IPS-18a (cell line): ENCODE results near the gene KIF3B.
"Not testable (repeated sequence)": the region's sequence is repeated elsewhere in the genome, so short reads cannot be mapped to it uniquely, and the experiment has no call there.

Experiments used
- H3K27ac ChIP-seq: one replicate; pipeline ENCODE4 v1.5.1; 2013; ENCODE audit warnings: low read length
- H3K27me3 ChIP-seq: one replicate; pipeline ENCODE4 v1.6.1; 2013; ENCODE audit warnings: mild to moderate bottlenecking, low read length; ENCODE audit not compliant: control insufficient read depth, insufficient read depth
- H3K36me3 ChIP-seq: one replicate; pipeline ENCODE4 v1.6.1; 2013; ENCODE audit warnings: low read depth, low read length; ENCODE audit not compliant: control insufficient read depth
- H3K4me1 ChIP-seq: one replicate; pipeline ENCODE4 v1.6.1; 2013; ENCODE audit warnings: low read depth, low read length; ENCODE audit not compliant: control insufficient read depth
- H3K4me3 ChIP-seq: one replicate; pipeline ENCODE4 v1.5.1; 2013; ENCODE audit warnings: low read length
- H3K9ac ChIP-seq: one replicate; pipeline ENCODE4 v1.6.1; 2013; ENCODE audit warnings: mild to moderate bottlenecking, low read length, moderate library complexity
- H3K9me3 ChIP-seq: one replicate; pipeline ENCODE4 v1.6.1; 2013; ENCODE audit warnings: low read depth, low read length; ENCODE audit not compliant: control insufficient read depth

KIF3B gene

GRCh38 chr20:32353848-32354496 lies 76.5 kb downstream of the KIF3B start:
- H3K9ac ChIP-seq: no peak overlapping the region
- H3K9me3 ChIP-seq: no peaks in the 10 kb centered on the region
- no peak overlapping the region for H3K4me3 ChIP-seq
- H3K36me3 ChIP-seq: no peaks in the 10 kb centered on the region
- no peaks in the 10 kb centered on the region for H3K4me1 ChIP-seq
- peaks cover 14% of the 10 kb centered on the region for H3K27me3 ChIP-seq
- no peak overlapping the region for H3K27ac ChIP-seq

- Histone ChIP-seq H3K27ac (no peak overlapping the region), H3K27me3 (peaks cover 19% of the 10 kb centered on the region), H3K4me1 (no peaks in the 10 kb centered on the region), H3K9ac (no peak overlapping the region), H3K9me3 (no peaks in the 10 kb centered on the region), H3K36me3 (no peaks in the 10 kb centered on the region), H3K4me3 (no peak overlapping the region)
These were observed 77.4 kb downstream of the KIF3B start for GRCh38 chr20:32354592-32355416.

- H3K27ac ChIP-seq: no peak overlapping the region
- peaks cover 25% of the 10 kb centered on the region for H3K27me3 ChIP-seq
- H3K4me1 ChIP-seq: no peaks in the 10 kb centered on the region
- no peaks in the 10 kb centered on the region for H3K36me3 ChIP-seq
- H3K9ac ChIP-seq: no peak overlapping the region
- no peaks in the 10 kb centered on the region for H3K9me3 ChIP-seq
- no peak overlapping the region for H3K4me3 ChIP-seq
These were observed 78.0 kb downstream of the KIF3B start for GRCh38 chr20:32355417-32355841.

GRCh38 chr20:32355907-32356621 lies 78.6 kb downstream of the KIF3B start:
- H3K27me3 ChIP-seq: peaks cover 31% of the 10 kb centered on the region
- not testable (repeated sequence) for H3K36me3 ChIP-seq, H3K9me3 ChIP-seq, H3K4me3 ChIP-seq, H3K4me1 ChIP-seq, H3K27ac ChIP-seq, H3K9ac ChIP-seq

GRCh38 chr20:32356622-32357374 lies 79.3 kb downstream of the KIF3B start:
- Histone ChIP-seq H3K4me1 (no peaks in the 10 kb centered on the region), H3K27me3 (peaks cover 39% of the 10 kb centered on the region), H3K4me3 (peak overlapping the region; percentile 70), H3K27ac (no peak overlapping the region), H3K36me3 (no peaks in the 10 kb centered on the region), H3K9ac (no peak overlapping the region), H3K9me3 (no peaks in the 10 kb centered on the region)

- no peaks in the 10 kb centered on the region for H3K4me1 ChIP-seq
- no peaks in the 10 kb centered on the region for H3K36me3 ChIP-seq
- H3K27ac ChIP-seq: no peak overlapping the region
- peak overlapping the region; percentile 38 for H3K9ac ChIP-seq
- H3K27me3 ChIP-seq: peaks cover 45% of the 10 kb centered on the region
- H3K4me3 ChIP-seq: peak overlapping the region; percentile 70
- H3K9me3 ChIP-seq: no peaks in the 10 kb centered on the region
These were observed 80.0 kb downstream of the KIF3B start for GRCh38 chr20:32357375-32357868.

GRCh38 chr20:32357869-32358631 lies 80.6 kb downstream of the KIF3B start, which contains the start of gene ASXL1:
ASXL1 (plus strand) TSS chr20:32358331; CDS start chr20:32358776, 445 bp downstream.
- Histone ChIP-seq H3K4me3 (peak within 1 kb of the TSS; percentile 70), H3K4me1 (no peaks in the 10 kb centered on the region), H3K9ac (peak within 1 kb of the TSS; percentile 55), H3K27me3 (peaks cover 51% of the 10 kb centered on the region), H3K27ac (peak within 1 kb of the TSS; percentile 54), H3K36me3 (no peaks in the 10 kb centered on the region), H3K9me3 (no peaks in the 10 kb centered on the region)

- no peak overlapping the region for H3K9ac ChIP-seq
- peak overlapping the region; percentile 57 for H3K4me3 ChIP-seq
- no peaks in the 10 kb centered on the region for H3K9me3 ChIP-seq
- H3K36me3 ChIP-seq: no peaks in the 10 kb centered on the region
- H3K27me3 ChIP-seq: peaks cover 56% of the 10 kb centered on the region
- H3K27ac ChIP-seq: no peak overlapping the region
- no peaks in the 10 kb centered on the region for H3K4me1 ChIP-seq
These were observed 81.1 kb downstream of the KIF3B start for GRCh38 chr20:32358632-32358882.

GRCh38 chr20:32358883-32359632 lies 81.6 kb downstream of the KIF3B start:
- no peaks in the 10 kb centered on the region for H3K36me3 ChIP-seq
- H3K27ac ChIP-seq: no peak overlapping the region
- peak overlapping the region; percentile 57 for H3K4me3 ChIP-seq
- H3K9ac ChIP-seq: peak overlapping the region; percentile 29
- peaks cover 60% of the 10 kb centered on the region for H3K27me3 ChIP-seq
- H3K9me3 ChIP-seq: no peaks in the 10 kb centered on the region
- no peaks in the 10 kb centered on the region for H3K4me1 ChIP-seq

GRCh38 chr20:32359633-32360332 lies 82.3 kb downstream of the KIF3B start:
- no peaks in the 10 kb centered on the region for H3K4me1 ChIP-seq
- H3K4me3 ChIP-seq: peak overlapping the region; percentile 57
- no peak overlapping the region for H3K27ac ChIP-seq
- peaks cover 62% of the 10 kb centered on the region for H3K27me3 ChIP-seq
- no peak overlapping the region for H3K9ac ChIP-seq
- no peaks in the 10 kb centered on the region for H3K36me3 ChIP-seq
- H3K9me3 ChIP-seq: no peaks in the 10 kb centered on the region
